ENCODE results near the gene RPLP2.

The RPLP2 gene

GRCh38 chr11:819129-819931 lies 9.6 kb downstream of the RPLP2 start:
- no peak for TF ChIP-seq CTCF (IDR thresholded peaks at IDR 0.05; ENCODE audit: low read depth, low read length)
- H3K4me3 ChIP-seq (ENCODE audit: low read depth, low read length): peak overlapping the region; percentile 66

- peak overlapping the region; percentile 66 for H3K4me3 ChIP-seq (ENCODE audit: low read depth, low read length)
- TF ChIP-seq CTCF (IDR thresholded peaks at IDR 0.05; ENCODE audit: low read depth, low read length): no peak
Observed at GRCh38 chr11:819943-820649, 10.3 kb downstream of the RPLP2 start.

GRCh38 chr11:820655-821511 lies 11.1 kb downstream of the RPLP2 start:
- no peak for TF ChIP-seq CTCF (IDR thresholded peaks at IDR 0.05; ENCODE audit: low read depth, low read length)
- H3K4me3 ChIP-seq (ENCODE audit: low read depth, low read length): peak overlapping the region; percentile 66

- TF ChIP-seq CTCF (IDR thresholded peaks at IDR 0.05; ENCODE audit: low read depth, low read length): no peak
Observed at GRCh38 chr11:821512-822371, 12.0 kb downstream of the RPLP2 start.

GRCh38 chr11:823441-824291 lies 13.9 kb downstream of the RPLP2 start:
- no peak for TF ChIP-seq CTCF (IDR thresholded peaks at IDR 0.05; ENCODE audit: low read depth, low read length)
- no peak overlapping the region for H3K4me3 ChIP-seq (ENCODE audit: low read depth, low read length)

More at GRCh38 chr11:821512-822371, 12.0 kb downstream of the RPLP2 start:
- peak overlapping the region; percentile 66; the same call in 1 of the 2 replicates for H3K4me3 ChIP-seq (ENCODE audit: low read depth, low read length)

All from WI38 (cell line).